H1 (cell line): ENCODE data around the gene MEIS2.

Source experiments
- EP300 ChIP-seq, 2 experiments: IDR thresholded peaks; 1 replicate in 1 of 2; 2 replicates in 1 of 2; pipeline ENCODE4 v1.6.1; 2011 to 2012; ENCODE audit warnings: low read depth in 2 of 2, low read length in 2 of 2, mild to moderate bottlenecking in 2 of 2, borderline replicate concordance in 1 of 2, inconsistent platforms in 1 of 2, moderate library complexity in 1 of 2
- EZH2 ChIP-seq: fragments of 200-600 bp; sonication (generic); IDR thresholded peaks from 2 replicates; pipeline ENCODE4 v1.7.1; 2012; ENCODE audit warnings: low read depth, mild to moderate bottlenecking, moderate library complexity, low read length, inconsistent platforms; ENCODE audit not compliant: severe bottlenecking
- JUND ChIP-seq: IDR thresholded peaks from 2 replicates; pipeline ENCODE4 v1.6.1; 2011; ENCODE audit warnings: mild to moderate bottlenecking, improper control_type of control experiment, low read length
- POLR2A ChIP-seq, 2 experiments: IDR thresholded peaks; 1 replicate in 1 of 2; 2 replicates in 1 of 2; pipeline ENCODE4 v1.6.1; 2011; ENCODE audit warnings: low read depth in 2 of 2, low read length in 2 of 2, mild to moderate bottlenecking in 2 of 2; ENCODE audit errors: control extremely low read depth in 1 of 2
- RAD21 ChIP-seq, 2 experiments: IDR thresholded peaks in 1 of 2; conservative IDR thresholded peaks in 1 of 2; 2 replicates each; pipeline ENCODE4 v1.6.1; 2011; ENCODE audit warnings: low read depth in 2 of 2, low read length in 2 of 2, improper control_type of control experiment in 1 of 2, inconsistent platforms in 1 of 2, mild to moderate bottlenecking in 1 of 2, moderate library complexity in 1 of 2
- YY1 ChIP-seq: IDR thresholded peaks from 2 replicates; pipeline ENCODE4 v1.6.1; 2011; ENCODE audit warnings: low read depth, mild to moderate bottlenecking, low read length
- TF ChIP-seq, protein P1 (sequence below), 3 experiments: IDR thresholded peaks; 1 replicate in 2 of 3; 2 replicates in 1 of 3; pipeline versions ENCODE4 v1.5.1 to v1.6.1; 2011; ENCODE audit warnings: low read length in 3 of 3, mild to moderate bottlenecking in 3 of 3, inconsistent platforms in 2 of 3, low read depth in 1 of 3, moderate library complexity in 1 of 3; ENCODE audit not compliant: insufficient read depth in 1 of 3; ENCODE audit errors: control extremely low read depth in 1 of 3
- TF ChIP-seq, protein P2 (sequence below): IDR thresholded peaks from 2 replicates; pipeline ENCODE4 v1.6.1; 2011; ENCODE audit warnings: low read length, improper control_type of control experiment

DNA sequence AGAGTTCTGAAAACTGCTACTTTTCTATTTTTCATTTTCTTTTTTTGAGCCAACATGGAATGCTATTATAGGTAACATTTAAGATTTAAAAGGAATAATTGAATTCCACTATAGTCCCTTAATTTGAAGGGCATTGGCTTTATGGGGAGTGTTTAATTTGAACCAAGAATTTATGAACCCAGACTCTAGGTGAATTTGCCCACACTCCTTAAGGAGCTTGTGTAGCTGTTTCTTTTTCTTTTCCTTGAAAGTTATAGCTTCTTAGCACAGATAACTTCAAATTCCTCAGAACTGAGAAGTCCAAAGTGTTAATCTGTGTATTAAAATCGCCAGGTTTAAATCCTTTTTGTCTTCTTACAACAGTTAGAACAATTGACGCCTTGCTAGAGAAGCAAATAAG, 4.7 kb upstream of the MEIS2 start:
- TF ChIP-seq YY1 (no peak), POLR2A (IDR thresholded peaks at IDR 0.05; ENCODE audit: control extremely low read depth in 1 of 2, low read depth in 2 of 2, low read length in 2 of 2) (no peak), EZH2 (no peak), EP300 (IDR thresholded peaks at IDR 0.05; ENCODE audit: borderline replicate concordance in 1 of 2, low read depth in 2 of 2, low read length in 2 of 2) (no peak), RAD21 (IDR thresholded peaks at IDR 0.05 in 1 of 2, conservative IDR thresholded peaks at IDR 0.05 in 1 of 2; ENCODE audit: low read depth in 2 of 2, low read length in 2 of 2) (no peak), JUND (no peak)
- TF ChIP-seq, protein P1, sequence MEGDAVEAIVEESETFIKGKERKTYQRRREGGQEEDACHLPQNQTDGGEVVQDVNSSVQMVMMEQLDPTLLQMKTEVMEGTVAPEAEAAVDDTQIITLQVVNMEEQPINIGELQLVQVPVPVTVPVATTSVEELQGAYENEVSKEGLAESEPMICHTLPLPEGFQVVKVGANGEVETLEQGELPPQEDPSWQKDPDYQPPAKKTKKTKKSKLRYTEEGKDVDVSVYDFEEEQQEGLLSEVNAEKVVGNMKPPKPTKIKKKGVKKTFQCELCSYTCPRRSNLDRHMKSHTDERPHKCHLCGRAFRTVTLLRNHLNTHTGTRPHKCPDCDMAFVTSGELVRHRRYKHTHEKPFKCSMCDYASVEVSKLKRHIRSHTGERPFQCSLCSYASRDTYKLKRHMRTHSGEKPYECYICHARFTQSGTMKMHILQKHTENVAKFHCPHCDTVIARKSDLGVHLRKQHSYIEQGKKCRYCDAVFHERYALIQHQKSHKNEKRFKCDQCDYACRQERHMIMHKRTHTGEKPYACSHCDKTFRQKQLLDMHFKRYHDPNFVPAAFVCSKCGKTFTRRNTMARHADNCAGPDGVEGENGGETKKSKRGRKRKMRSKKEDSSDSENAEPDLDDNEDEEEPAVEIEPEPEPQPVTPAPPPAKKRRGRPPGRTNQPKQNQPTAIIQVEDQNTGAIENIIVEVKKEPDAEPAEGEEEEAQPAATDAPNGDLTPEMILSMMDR (IDR thresholded peaks at IDR 0.05; ENCODE audit: control extremely low read depth in 1 of 3, insufficient read depth in 1 of 3, low read depth in 1 of 3, low read length in 3 of 3): no peak
- TF ChIP-seq, protein P2, sequence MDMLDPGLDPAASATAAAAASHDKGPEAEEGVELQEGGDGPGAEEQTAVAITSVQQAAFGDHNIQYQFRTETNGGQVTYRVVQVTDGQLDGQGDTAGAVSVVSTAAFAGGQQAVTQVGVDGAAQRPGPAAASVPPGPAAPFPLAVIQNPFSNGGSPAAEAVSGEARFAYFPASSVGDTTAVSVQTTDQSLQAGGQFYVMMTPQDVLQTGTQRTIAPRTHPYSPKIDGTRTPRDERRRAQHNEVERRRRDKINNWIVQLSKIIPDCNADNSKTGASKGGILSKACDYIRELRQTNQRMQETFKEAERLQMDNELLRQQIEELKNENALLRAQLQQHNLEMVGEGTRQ: no peak
